Activated naive CD8-positive, alpha-beta T cell treated with anti-CD3 and anti-CD28 coated beads, Interleukin-2, amount 50 U/mL, for 24 hours (primary cell): ENCODE measurements around the gene TBC1D5.
A peak's percentile ranks its signal among the peaks of the same experiment; 100 is the strongest.

ENCODE experiments used
- ATAC-seq: fragments of 150-1000 bp; cut with Tn5 transposase; one replicate; pipeline ENCODE4 v1.10.0; 2021
- DNase-seq: peaks from one replicate; pipeline ENCODE4 v3.0.0; 2021
- H3K27ac Mint-ChIP-seq: one replicate; pipeline ENCODE4 v1.8.0; 2021; ENCODE audit warnings: mild to moderate bottlenecking, mixed read lengths
- H3K27me3 Mint-ChIP-seq: one replicate; pipeline ENCODE4 v1.8.0; 2021; ENCODE audit warnings: mixed read lengths
- H3K36me3 Mint-ChIP-seq: one replicate; pipeline ENCODE4 v1.8.0; 2021; ENCODE audit warnings: low read depth, mixed read lengths
- H3K4me1 Mint-ChIP-seq: one replicate; pipeline ENCODE4 v1.8.0; 2021; ENCODE audit warnings: mixed read lengths
- H3K4me3 Mint-ChIP-seq: one replicate; pipeline ENCODE4 v1.8.0; 2021; ENCODE audit warnings: mild to moderate bottlenecking, moderate library complexity, mixed read lengths
- H3K9me3 Mint-ChIP-seq: one replicate; pipeline ENCODE4 v1.8.0; 2021; ENCODE audit warnings: mixed read lengths

Gene TBC1D5

GRCh38 chr3:17154941-17155340 lies 587.5 kb downstream of the TBC1D5 start:
- Mint-ChIP-seq H3K4me3 (no peak overlapping the region), H3K27ac (no peak overlapping the region)
- DNase-seq: no peak

GRCh38 chr3:17154221-17154620 lies 588.2 kb downstream of the TBC1D5 start:
- peaks cover 36% of the 10 kb centered on the region for H3K4me1 Mint-ChIP-seq
- no peak overlapping the region for H3K4me3 Mint-ChIP-seq
- peaks cover 8% of the 10 kb centered on the region for H3K9me3 Mint-ChIP-seq
- no peak for ATAC-seq
- no peak for DNase-seq
- H3K27me3 Mint-ChIP-seq: no peaks in the 10 kb centered on the region
- peaks cover 38% of the 10 kb centered on the region for H3K36me3 Mint-ChIP-seq
- H3K27ac Mint-ChIP-seq: no peak overlapping the region

More at GRCh38 chr3:17154941-17155340, 587.5 kb downstream of the TBC1D5 start:
- Mint-ChIP-seq H3K27me3 (no peaks in the 10 kb centered on the region), H3K4me1 (peaks cover 40% of the 10 kb centered on the region), H3K9me3 (peaks cover 8% of the 10 kb centered on the region), H3K36me3 (peaks cover 38% of the 10 kb centered on the region)
- no peak for ATAC-seq

- ATAC-seq: no peak
- peaks cover 31% of the 10 kb centered on the region for H3K4me1 Mint-ChIP-seq
- DNase-seq: no peak
- peaks cover 38% of the 10 kb centered on the region for H3K36me3 Mint-ChIP-seq
- H3K27ac Mint-ChIP-seq: no peak overlapping the region
- H3K9me3 Mint-ChIP-seq: peaks cover 8% of the 10 kb centered on the region
- no peaks in the 10 kb centered on the region for H3K27me3 Mint-ChIP-seq
- no peak overlapping the region for H3K4me3 Mint-ChIP-seq
These were observed 589.2 kb downstream of the TBC1D5 start for GRCh38 chr3:17153209-17153608.

GRCh38 chr3:17151598-17152373 lies 590.6 kb downstream of the TBC1D5 start:
- H3K36me3 Mint-ChIP-seq: peaks cover 38% of the 10 kb centered on the region
- peak overlapping the region; percentile 43 for H3K4me3 Mint-ChIP-seq
- H3K4me1 Mint-ChIP-seq: peaks cover 35% of the 10 kb centered on the region
- ATAC-seq (peak; percentile 96), DNase-seq (peak; percentile 77)
- H3K9me3 Mint-ChIP-seq: peaks cover 8% of the 10 kb centered on the region
- H3K27ac Mint-ChIP-seq: peak overlapping the region; percentile 82
- H3K27me3 Mint-ChIP-seq: no peaks in the 10 kb centered on the region

GRCh38 chr3:17149076-17149475 lies 593.4 kb downstream of the TBC1D5 start:
- Mint-ChIP-seq H3K4me1 (peaks cover 41% of the 10 kb centered on the region), H3K36me3 (peaks cover 28% of the 10 kb centered on the region), H3K27me3 (no peaks in the 10 kb centered on the region), H3K4me3 (no peak overlapping the region), H3K9me3 (peaks cover 8% of the 10 kb centered on the region), H3K27ac (no peak overlapping the region)
- ATAC-seq (no peak), DNase-seq (no peak)

- ATAC-seq (peak; percentile 55), DNase-seq (no peak)
- peaks cover 17% of the 10 kb centered on the region for H3K4me1 Mint-ChIP-seq
- H3K9me3 Mint-ChIP-seq: no peaks in the 10 kb centered on the region
- H3K27me3 Mint-ChIP-seq: no peaks in the 10 kb centered on the region
- no peak overlapping the region for H3K27ac Mint-ChIP-seq
- no peaks in the 10 kb centered on the region for H3K36me3 Mint-ChIP-seq
- H3K4me3 Mint-ChIP-seq: no peak overlapping the region
These were observed 597.8 kb downstream of the TBC1D5 start for GRCh38 chr3:17144665-17144993.

- Mint-ChIP-seq H3K36me3 (no peaks in the 10 kb centered on the region), H3K4me3 (no peak overlapping the region), H3K27ac (no peak overlapping the region), H3K9me3 (no peaks in the 10 kb centered on the region), H3K27me3 (no peaks in the 10 kb centered on the region), H3K4me1 (peaks cover 17% of the 10 kb centered on the region)
- DNase-seq (no peak), ATAC-seq (no peak)
These were observed 598.4 kb downstream of the TBC1D5 start for GRCh38 chr3:17143893-17144664.

- H3K27ac Mint-ChIP-seq: no peak overlapping the region
- no peaks in the 10 kb centered on the region for H3K36me3 Mint-ChIP-seq
- H3K4me3 Mint-ChIP-seq: no peak overlapping the region
- H3K27me3 Mint-ChIP-seq: no peaks in the 10 kb centered on the region
- no peaks in the 10 kb centered on the region for H3K9me3 Mint-ChIP-seq
- H3K4me1 Mint-ChIP-seq: peaks cover 13% of the 10 kb centered on the region
- ATAC-seq: no peak
- DNase-seq: no peak
These were observed 599.9 kb downstream of the TBC1D5 start for GRCh38 chr3:17142516-17142915.

- Mint-ChIP-seq H3K27ac (no peak overlapping the region), H3K36me3 (no peaks in the 10 kb centered on the region), H3K27me3 (no peaks in the 10 kb centered on the region), H3K4me1 (peaks cover 13% of the 10 kb centered on the region), H3K9me3 (no peaks in the 10 kb centered on the region), H3K4me3 (no peak overlapping the region)
- DNase-seq (no peak), ATAC-seq (no peak)
These were observed 600.7 kb downstream of the TBC1D5 start for GRCh38 chr3:17141699-17142098.

GRCh38 chr3:17140670-17141505 lies 601.5 kb downstream of the TBC1D5 start:
- Mint-ChIP-seq H3K9me3 (no peaks in the 10 kb centered on the region), H3K36me3 (no peaks in the 10 kb centered on the region)
- ATAC-seq: no peak

GRCh38 chr3:17138246-17139039 lies 604.0 kb downstream of the TBC1D5 start:
- no peaks in the 10 kb centered on the region for H3K27me3 Mint-ChIP-seq
- H3K4me3 Mint-ChIP-seq: no peak overlapping the region
- no peaks in the 10 kb centered on the region for H3K36me3 Mint-ChIP-seq
- H3K27ac Mint-ChIP-seq: no peak overlapping the region
- peaks cover 2% of the 10 kb centered on the region for H3K4me1 Mint-ChIP-seq
- ATAC-seq (no peak), DNase-seq (no peak)
- H3K9me3 Mint-ChIP-seq: no peaks in the 10 kb centered on the region

More at GRCh38 chr3:17140670-17141505, 601.5 kb downstream of the TBC1D5 start:
- Mint-ChIP-seq H3K27me3 (no peaks in the 10 kb centered on the region), H3K4me1 (peaks cover 13% of the 10 kb centered on the region), H3K4me3 (no peak overlapping the region), H3K27ac (no peak overlapping the region)
- DNase-seq: no peak

- DNase-seq (no peak), ATAC-seq (no peak)
- H3K27me3 Mint-ChIP-seq: no peaks in the 10 kb centered on the region
- no peaks in the 10 kb centered on the region for H3K9me3 Mint-ChIP-seq
- no peak overlapping the region for H3K27ac Mint-ChIP-seq
- H3K4me3 Mint-ChIP-seq: no peak overlapping the region
- H3K4me1 Mint-ChIP-seq: peaks cover 2% of the 10 kb centered on the region
- no peaks in the 10 kb centered on the region for H3K36me3 Mint-ChIP-seq
These were observed 605.1 kb downstream of the TBC1D5 start for GRCh38 chr3:17137321-17137826.

- H3K36me3 Mint-ChIP-seq: no peaks in the 10 kb centered on the region
- no peaks in the 10 kb centered on the region for H3K9me3 Mint-ChIP-seq
- ATAC-seq (no peak), DNase-seq (no peak)
- H3K27me3 Mint-ChIP-seq: no peaks in the 10 kb centered on the region
- H3K4me3 Mint-ChIP-seq: no peak overlapping the region
- peaks cover 2% of the 10 kb centered on the region for H3K4me1 Mint-ChIP-seq
- no peak overlapping the region for H3K27ac Mint-ChIP-seq
These were observed 606.2 kb downstream of the TBC1D5 start for GRCh38 chr3:17136136-17136721.
